Ishikawa (cell line): ENCODE measurements around the gene VTA1.

Experiments
- CEBPB ChIP-seq: IDR thresholded peaks from 2 replicates; pipeline ENCODE4 v1.6.1; 2012
- CREB1 ChIP-seq: IDR thresholded peaks from 2 replicates; pipeline ENCODE4 v1.6.1; 2012; ENCODE audit warnings: low read depth
- EGR1 ChIP-seq: IDR thresholded peaks from 2 replicates; pipeline ENCODE4 v1.6.1; 2012
- EP300 ChIP-seq: IDR thresholded peaks from 2 replicates; pipeline ENCODE4 v1.6.1; 2012; ENCODE audit warnings: borderline replicate concordance
- NFIC ChIP-seq: IDR thresholded peaks from 2 replicates; pipeline ENCODE4 v1.6.1; 2012
- RAD21 ChIP-seq: IDR thresholded peaks from 2 replicates; pipeline ENCODE4 v1.6.1; 2012; ENCODE audit warnings: low read depth
- TAF1 ChIP-seq: IDR thresholded peaks from 2 replicates; pipeline ENCODE4 v1.6.1; 2012; ENCODE audit warnings: low read depth, mild to moderate bottlenecking
- YY1 ChIP-seq: IDR thresholded peaks from 2 replicates; pipeline ENCODE4 v1.6.1; 2012; ENCODE audit warnings: low read depth
- ZBTB7A ChIP-seq: IDR thresholded peaks from 2 replicates; pipeline ENCODE4 v1.6.1; 2012; ENCODE audit warnings: low read depth
- TF ChIP-seq, protein P1 (sequence below): IDR thresholded peaks from 2 replicates; pipeline ENCODE4 v1.6.1; 2012; ENCODE audit warnings: low read depth, mild to moderate bottlenecking
- TF ChIP-seq, protein P2 (sequence below): IDR thresholded peaks from 2 replicates; pipeline ENCODE4 v1.6.1; 2012

DNA sequence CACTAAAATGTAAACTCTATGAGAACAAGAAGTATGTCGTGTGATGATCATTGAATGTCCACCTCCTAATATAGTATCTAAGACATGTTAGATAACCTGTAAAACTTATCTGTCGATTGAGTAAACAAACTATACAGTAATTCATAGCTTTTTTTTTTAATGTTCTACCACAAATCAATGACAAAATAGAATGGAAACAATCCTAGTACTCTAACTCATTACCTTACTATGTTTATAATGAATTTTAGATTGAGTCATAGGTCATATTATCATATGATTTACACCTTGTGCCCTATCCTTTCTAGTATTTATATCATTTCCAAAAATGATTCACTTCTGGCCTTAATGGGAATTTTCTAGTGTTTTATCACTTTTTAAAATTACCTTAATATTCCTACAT is 6.1 kb downstream of the VTA1 start:
- TF ChIP-seq, protein P1, sequence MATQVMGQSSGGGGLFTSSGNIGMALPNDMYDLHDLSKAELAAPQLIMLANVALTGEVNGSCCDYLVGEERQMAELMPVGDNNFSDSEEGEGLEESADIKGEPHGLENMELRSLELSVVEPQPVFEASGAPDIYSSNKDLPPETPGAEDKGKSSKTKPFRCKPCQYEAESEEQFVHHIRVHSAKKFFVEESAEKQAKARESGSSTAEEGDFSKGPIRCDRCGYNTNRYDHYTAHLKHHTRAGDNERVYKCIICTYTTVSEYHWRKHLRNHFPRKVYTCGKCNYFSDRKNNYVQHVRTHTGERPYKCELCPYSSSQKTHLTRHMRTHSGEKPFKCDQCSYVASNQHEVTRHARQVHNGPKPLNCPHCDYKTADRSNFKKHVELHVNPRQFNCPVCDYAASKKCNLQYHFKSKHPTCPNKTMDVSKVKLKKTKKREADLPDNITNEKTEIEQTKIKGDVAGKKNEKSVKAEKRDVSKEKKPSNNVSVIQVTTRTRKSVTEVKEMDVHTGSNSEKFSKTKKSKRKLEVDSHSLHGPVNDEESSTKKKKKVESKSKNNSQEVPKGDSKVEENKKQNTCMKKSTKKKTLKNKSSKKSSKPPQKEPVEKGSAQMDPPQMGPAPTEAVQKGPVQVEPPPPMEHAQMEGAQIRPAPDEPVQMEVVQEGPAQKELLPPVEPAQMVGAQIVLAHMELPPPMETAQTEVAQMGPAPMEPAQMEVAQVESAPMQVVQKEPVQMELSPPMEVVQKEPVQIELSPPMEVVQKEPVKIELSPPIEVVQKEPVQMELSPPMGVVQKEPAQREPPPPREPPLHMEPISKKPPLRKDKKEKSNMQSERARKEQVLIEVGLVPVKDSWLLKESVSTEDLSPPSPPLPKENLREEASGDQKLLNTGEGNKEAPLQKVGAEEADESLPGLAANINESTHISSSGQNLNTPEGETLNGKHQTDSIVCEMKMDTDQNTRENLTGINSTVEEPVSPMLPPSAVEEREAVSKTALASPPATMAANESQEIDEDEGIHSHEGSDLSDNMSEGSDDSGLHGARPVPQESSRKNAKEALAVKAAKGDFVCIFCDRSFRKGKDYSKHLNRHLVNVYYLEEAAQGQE: no peak
- TF ChIP-seq CREB1: no peak
- TF ChIP-seq RAD21: no peak
- TF ChIP-seq EP300: no peak
- TF ChIP-seq TAF1: no peak
- TF ChIP-seq, protein P2, sequence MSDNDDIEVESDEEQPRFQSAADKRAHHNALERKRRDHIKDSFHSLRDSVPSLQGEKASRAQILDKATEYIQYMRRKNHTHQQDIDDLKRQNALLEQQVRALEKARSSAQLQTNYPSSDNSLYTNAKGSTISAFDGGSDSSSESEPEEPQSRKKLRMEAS: no peak
- TF ChIP-seq NFIC: no peak
- TF ChIP-seq CEBPB: no peak
- TF ChIP-seq EGR1: no peak
- no peak for TF ChIP-seq YY1
- TF ChIP-seq ZBTB7A: no peak
